NCI-H1694 (cell line): ENCODE measurements around the gene NEK7.
"Not testable (repeated sequence)": the region's sequence is repeated elsewhere in the genome, so short reads cannot be mapped to it uniquely, and the experiment has no call there.

Experiments used
- DNase-seq: peaks from one replicate; lab custom pipeline; 2025; lab: John Stamatoyannopoulos, UW

The NEK7 gene

DNA sequence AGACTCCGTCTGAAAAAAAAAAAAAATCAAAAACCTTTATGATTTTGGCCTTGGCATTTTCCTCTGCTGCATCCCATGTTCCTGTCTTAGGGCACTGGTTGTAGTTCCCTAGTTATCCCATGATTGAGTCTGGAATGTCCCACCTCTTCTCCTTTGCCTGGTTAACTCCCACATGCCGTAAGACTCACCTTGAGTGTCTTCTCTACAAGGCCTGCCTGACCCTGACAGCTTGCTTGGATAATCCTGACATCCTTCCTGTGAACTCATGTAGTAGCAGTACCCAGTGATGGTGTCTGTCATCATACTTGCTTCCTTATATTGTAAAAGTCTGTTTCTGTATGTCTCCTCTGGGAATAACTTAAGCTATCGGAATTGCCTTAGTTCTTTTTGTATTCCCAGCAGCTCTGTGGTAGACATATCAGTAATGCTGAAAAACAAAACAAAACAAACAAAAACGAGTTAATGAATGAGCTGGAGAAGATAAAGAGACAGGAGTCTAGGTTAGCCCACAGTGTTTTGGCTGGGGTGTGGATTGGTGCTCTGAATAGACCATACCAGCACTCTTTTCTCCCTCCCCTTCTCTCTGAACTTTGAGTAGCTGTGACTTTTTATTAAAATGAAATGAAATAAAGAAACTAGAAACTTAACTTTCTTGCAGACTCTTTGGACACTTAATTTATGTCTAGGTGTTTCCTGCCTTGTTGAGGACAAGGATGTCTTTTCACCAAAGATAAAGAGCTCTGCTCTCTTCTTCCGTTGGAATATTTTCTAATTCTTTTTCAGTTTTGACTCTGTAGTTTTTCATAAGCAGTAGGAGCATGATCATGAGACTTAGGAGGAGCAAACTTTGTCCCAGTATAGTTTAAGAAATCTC lies 15.1 kb downstream of the NEK7 start:
- DNase-seq = no peak

DNA sequence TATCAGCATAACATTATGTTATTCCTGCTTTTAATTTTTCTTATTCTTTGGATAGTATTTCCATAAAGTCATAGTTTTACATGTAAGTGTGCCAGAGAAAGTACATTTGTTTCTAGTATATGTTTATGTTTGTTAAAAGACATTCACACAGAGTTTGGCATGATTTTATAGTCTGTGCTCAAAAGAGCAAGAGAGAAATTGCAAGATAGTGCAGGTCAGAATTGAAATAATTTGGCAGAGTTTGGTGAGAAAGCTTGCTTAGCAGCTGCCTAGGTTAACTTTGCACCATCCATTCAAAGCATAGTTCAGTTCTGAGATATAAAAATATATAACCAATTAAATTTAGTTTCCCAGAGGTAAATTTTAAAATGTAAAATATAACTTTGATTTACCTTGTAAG lies 17.0 kb downstream of the NEK7 start:
- DNase-seq = no peak

GRCh38 chr1:198174297-198174696 lies 17.5 kb downstream of the NEK7 start:
- no peak for DNase-seq

- no peak for DNase-seq
Measured at GRCh38 chr1:198175423-198176170, 18.8 kb downstream of the NEK7 start.

GRCh38 chr1:198176179-198176578 lies 19.4 kb downstream of the NEK7 start:
- no peak for DNase-seq

DNA sequence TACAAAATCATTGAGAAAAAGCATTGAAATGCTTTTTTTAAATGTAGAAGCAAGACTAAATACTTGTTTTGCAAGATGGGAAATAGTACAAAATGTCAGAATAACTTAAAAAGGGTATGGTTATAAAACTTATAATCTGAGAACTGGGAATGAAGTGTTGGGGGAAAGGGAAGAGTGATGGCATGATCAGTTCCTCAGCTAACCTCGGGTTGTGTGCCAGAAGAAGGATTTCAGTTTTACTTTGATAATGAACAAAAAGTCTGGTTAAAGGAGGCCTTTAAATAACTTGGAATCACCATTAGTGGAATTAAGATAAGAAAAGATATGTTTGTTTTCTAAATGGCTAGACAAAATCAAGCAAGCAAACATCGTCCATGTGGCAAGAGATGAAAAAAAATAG lies 20.7 kb downstream of the NEK7 start:
- DNase-seq = no peak

DNA sequence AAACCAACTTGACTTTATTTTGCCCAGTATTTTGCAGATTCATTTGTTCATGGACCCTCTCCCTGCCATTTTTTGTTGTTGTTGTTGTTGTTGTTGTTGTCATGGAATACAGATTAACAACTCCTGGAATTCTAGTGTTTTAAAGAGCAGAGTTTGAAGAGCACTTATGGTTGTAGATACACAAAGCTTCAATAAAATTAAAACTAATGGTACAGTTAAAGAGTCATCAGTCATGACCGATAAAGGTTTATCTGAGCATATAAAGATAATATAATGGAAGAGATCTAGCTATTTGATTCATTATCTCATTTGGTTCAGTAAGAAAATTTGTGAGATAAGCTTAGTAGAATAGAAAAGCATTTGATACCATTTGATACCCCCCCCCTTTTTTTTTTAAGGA lies 21.8 kb downstream of the NEK7 start:
- DNase-seq = no peak

- no peak for DNase-seq
Measured at GRCh38 chr1:198179556-198179981, 22.8 kb downstream of the NEK7 start.

GRCh38 chr1:198183605-198184004 lies 26.8 kb downstream of the NEK7 start:
- no peak for DNase-seq

- DNase-seq = no peak
Measured at GRCh38 chr1:198184516-198184915, 27.7 kb downstream of the NEK7 start.

DNA sequence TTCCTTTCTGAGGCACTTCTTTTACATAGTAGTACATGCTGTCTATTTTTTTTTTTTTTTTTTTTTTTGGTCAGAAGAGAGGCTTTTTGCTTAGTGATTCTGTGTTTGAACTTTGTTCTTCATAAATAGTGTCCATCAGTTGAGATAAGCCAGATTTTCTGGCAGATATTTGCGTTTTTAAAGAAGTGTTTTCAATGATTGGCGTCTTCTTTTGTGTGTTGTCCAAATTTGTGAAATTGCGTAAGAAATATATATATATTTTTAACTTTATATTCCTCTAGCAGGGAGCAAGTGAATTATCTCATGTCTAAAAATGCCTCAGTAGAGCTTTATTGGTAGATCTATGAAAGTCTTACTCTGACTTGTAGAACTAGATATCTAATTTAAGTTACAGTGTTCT lies 28.3 kb downstream of the NEK7 start:
- DNase-seq = no peak

GRCh38 chr1:198185759-198186158 lies 29.0 kb downstream of the NEK7 start:
- no peak for DNase-seq

DNA sequence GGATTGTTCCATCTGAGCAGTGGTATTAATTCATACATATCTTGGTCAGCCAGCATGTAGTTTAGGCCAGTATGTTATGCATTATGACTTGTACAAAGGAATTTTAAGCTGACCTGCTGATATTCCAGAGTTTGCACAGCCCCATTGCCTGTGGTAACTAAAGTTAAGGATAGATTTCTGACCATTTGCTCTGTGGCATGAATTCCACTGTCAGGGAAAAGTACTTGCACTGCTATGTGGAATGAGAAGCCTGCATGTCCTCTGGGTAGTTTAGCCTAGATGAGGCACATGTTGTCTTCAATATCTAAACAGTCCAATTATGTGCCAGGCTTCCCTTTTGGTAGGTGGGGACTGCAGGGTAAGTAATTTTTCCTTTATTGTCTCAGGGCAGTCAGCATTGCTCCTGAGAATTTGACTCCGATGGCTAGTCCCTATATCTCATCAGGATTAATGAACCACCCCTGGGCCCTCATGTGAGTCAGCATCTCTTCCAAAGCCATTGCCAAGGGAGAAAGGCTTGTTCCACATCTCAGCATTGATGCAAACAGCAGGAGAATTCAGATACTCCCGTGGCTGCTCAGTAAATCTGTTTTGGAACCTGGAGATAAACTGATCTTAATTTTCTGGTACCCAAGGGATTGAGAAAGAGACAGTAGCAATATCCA lies 30.2 kb downstream of the NEK7 start:
- no peak for DNase-seq

DNA sequence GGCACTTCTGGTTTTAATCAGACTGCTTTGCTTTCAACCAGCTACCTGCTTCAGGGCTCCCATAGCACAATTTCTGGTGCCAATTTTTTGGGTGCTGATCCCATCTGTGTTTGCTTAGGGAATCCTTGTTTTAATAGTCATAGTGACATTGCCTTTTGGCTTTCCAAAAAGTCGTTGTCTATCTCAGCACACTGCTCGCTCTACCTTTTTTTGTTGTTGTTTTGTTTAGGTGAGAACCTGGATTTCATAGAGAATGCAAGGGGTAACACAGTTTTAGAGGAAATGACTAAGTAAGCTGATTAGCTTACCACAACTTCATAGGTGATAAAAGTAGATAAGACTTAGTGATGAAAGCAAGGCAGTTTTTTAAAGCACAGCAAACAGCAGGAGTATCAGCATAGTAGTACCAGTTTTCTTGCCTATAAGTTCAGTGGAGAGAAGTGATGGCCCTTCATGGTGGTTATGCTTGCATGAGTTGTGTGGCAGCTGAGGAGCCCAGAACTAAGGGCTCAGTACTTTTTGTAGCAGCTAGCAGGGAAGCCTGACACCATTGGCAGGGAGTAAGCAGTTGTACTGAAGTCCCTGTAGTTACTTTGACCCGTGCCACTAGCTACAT lies 31.3 kb downstream of the NEK7 start:
- no peak for DNase-seq

DNA sequence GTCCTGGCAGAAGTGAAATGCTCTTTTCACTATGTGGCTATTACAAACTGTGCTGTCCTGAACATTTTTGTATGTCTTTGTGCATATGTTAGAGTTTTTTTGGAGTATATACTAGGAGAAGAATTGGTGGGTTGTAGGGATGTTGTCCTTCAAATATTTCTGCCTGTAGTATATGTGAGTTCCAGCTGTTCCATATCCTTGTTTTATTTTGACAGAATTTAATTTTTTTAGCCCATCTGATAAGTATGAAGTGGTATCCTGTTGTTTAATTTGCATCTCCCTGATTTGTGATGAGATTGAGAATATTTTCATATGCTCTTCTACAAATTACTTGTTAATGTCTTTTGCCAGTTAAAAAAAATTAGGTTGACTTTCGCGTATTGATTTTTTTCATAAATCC lies 34.3 kb downstream of the NEK7 start:
- DNase-seq = no peak

- not testable (repeated sequence) for DNase-seq
Measured at GRCh38 chr1:198193871-198194270, 37.1 kb downstream of the NEK7 start.

DNA sequence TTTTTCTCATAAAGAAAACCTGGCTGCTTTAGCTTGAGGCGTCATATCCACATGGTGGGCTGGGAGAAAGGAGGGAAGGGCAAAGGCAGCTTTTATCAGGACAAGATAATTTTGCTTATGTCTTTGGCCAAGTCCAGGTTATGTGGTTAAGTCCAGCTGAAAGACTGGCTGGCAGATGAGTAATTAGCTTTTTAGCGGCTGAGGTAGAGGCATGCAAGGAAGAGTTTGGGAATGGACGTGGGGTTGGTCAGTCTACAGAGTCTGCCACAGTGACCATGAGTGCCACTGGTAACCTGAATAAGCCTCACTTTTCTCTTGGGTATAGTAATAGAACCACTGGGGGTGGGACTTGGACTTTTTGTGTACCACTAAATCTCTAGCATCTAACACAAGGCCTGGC lies 39.8 kb downstream of the NEK7 start:
- DNase-seq = no peak

DNA sequence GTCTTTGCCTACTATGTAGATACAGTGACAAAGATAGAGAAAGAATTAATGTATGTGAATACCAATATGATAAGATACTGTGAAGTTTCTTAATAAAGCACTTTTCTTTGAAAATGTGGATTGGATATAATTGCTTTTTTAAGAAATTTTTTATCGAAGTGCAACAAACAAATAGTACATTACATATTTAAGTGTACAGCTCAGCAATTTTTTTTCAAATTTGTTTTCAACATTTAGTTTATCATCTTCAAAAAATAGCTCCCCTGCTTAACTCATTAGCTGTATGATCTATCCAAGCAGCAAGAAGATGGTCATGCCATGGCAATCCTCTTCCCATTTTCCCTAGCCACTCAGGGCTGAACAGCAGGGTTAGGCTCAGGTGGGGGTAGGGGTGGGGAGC lies 40.5 kb downstream of the NEK7 start:
- no peak for DNase-seq

GRCh38 chr1:198199105-198199504 lies 42.3 kb downstream of the NEK7 start:
- DNase-seq = no peak

- DNase-seq = no peak
Measured at GRCh38 chr1:198201956-198202784, 45.4 kb downstream of the NEK7 start.

- DNase-seq = no peak
Measured at GRCh38 chr1:198203434-198203833, 46.6 kb downstream of the NEK7 start.
